ENCODE results near the gene HCST. TPM values are rescaled to one million over a fixed set of nuclear protein-coding genes. Genes with fewer than 3 reads are reported as not detected.

HCST gene
- total and polyA plus RNA-seq, 12 donors, result 2.8 to 97.2 (median 10.5) TPM; not detected in 1

- Histone ChIP-seq H3K4me3 (no peak overlapping the region), H3K4me1 (replicated peaks in 1 of 2) (no peaks in the 10 kb centered on the region), H3K27me3 (no peaks in the 10 kb centered on the region), H3K9me3 (replicated peaks in 1 of 3) (no peaks in the 10 kb centered on the region), H3K27ac (no peak overlapping the region), H3K36me3 (replicated peaks in 1 of 2) (no peaks in the 10 kb centered on the region)
- intact Hi-C loops (cut with DNase I), result no loop called here
- no peak for TF ChIP-seq POLR2A (IDR thresholded peaks at IDR 0.05)
- no peak for TF ChIP-seq CTCF (IDR thresholded peaks at IDR 0.05)
- no peak for DNase-seq
- WGBS, 4 donors, result 45 to 66% (median 52%) methylated on average over 3 of the region's 3 CpGs
Observed at GRCh38 chr19:35915443-35915842, 13.1 kb downstream of the HCST start.

DNA sequence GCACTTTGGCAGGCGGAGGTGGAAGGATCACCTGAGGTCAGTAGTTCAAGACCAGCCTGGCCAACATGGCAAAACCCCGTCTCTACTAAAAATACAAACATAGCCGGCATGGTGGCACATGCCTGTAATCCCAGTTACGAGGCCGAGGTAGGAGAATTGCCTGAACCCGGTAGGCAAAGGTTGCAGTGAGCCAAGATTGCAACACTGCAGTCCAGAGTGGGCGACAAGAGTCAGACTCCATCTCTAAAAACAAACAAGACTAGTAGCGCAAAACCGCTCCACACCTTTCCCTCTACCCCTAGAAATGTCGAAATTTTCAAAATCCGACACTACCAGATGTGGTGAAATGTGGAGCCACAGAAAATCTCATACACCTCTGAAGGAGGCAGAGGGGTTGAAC is 17.0 kb downstream of the HCST start:
- no peak for TF ChIP-seq POLR2A (IDR thresholded peaks at IDR 0.05)
- no peak for TF ChIP-seq CTCF (IDR thresholded peaks at IDR 0.05)
- Histone ChIP-seq H3K9me3 (replicated peaks in 1 of 3) (no peaks in the 10 kb centered on the region), H3K27ac (no peak overlapping the region), H3K4me3 (no peak overlapping the region), H3K4me1 (replicated peaks in 1 of 2) (no peaks in the 10 kb centered on the region), H3K27me3 (no peaks in the 10 kb centered on the region), H3K36me3 (replicated peaks in 1 of 2) (no peaks in the 10 kb centered on the region)
- intact Hi-C loops (cut with DNase I), result no loop called here
- 85 to 89% (median 86%) methylated on average over 11 of the region's 11 CpGs for WGBS, 4 donors
- DNase-seq, result no peak

GRCh38 chr19:35921012-35921411 is 18.7 kb downstream of the HCST start:
- Histone ChIP-seq H3K27ac (no peak overlapping the region), H3K27me3 (no peaks in the 10 kb centered on the region), H3K4me1 (replicated peaks in 1 of 2) (no peaks in the 10 kb centered on the region), H3K36me3 (replicated peaks in 1 of 2) (no peaks in the 10 kb centered on the region), H3K4me3 (no peak overlapping the region), H3K9me3 (replicated peaks in 1 of 3) (peaks cover 0 to 5% (median 0%) of the 10 kb centered on the region in 3 donors)
- no peak for DNase-seq
- TF ChIP-seq POLR2A (IDR thresholded peaks at IDR 0.05) (no peak), CTCF (IDR thresholded peaks at IDR 0.05) (no peak)
- WGBS, 4 donors, result 74 to 83% (median 81%) methylated on average over 6 of the region's 6 CpGs
- intact Hi-C loops (cut with DNase I), result no loop called here

DNA sequence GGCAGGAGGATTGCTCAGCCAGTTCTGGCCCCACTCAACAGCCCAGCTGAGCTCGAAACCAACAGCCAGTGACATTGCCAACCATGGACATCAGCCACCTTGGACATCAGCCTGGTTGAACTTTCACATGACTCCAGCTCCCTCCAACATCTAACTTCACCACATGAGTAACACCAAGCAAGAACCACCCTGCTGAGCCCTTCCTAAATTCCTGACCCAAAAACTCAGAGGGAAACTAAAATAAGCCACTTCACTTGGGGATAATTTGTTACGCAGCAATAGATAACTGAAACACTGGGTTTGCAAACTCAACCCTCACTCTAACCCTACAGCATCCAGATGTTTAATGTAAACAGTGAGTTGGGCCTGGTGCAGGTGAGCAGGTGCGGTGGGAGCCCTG is 23.2 kb downstream of the HCST start:
- WGBS, 4 donors, result 83 to 88% (median 85%) methylated on average over 3 of the region's 3 CpGs
- Histone ChIP-seq H3K27me3 (no peaks in the 10 kb centered on the region), H3K9me3 (replicated peaks in 1 of 3) (peaks cover 0 to 5% (median 0%) of the 10 kb centered on the region in 3 donors), H3K4me3 (no peak overlapping the region), H3K4me1 (replicated peaks in 1 of 2) (peaks cover 0 to 4% of the 10 kb centered on the region in 2 donors), H3K36me3 (replicated peaks in 1 of 2) (no peaks in the 10 kb centered on the region), H3K27ac (no peak overlapping the region)
- intact Hi-C loops (cut with DNase I), result no loop called here
- TF ChIP-seq POLR2A (IDR thresholded peaks at IDR 0.05) (no peak), CTCF (IDR thresholded peaks at IDR 0.05) (no peak)
- no peak for DNase-seq
